SK-N-SH (cell line): ENCODE measurements around the gene TSPO2. TPM values are rescaled to one million over a fixed set of nuclear protein-coding genes. Genes with fewer than 3 reads are reported as not detected.

Experiments
- CTCF ChIA-PET: fragments of 300-600, 350-600 bp; formaldehyde crosslinking; extraction: SDS; loops from one replicate; lab custom pipeline; 2021; lab: Yijun Ruan, JAX
- POLR2A ChIA-PET: fragments of 350-600 bp; sonication (Branson Sonifier 250); formaldehyde crosslinking; extraction: SDS; loops from one replicate; lab custom pipeline; 2020; ENCODE audit warnings: antibody characterized with exemption, inconsistent platforms; lab: Yijun Ruan, JAX
- DNase-seq: peaks from one replicate; pipeline ENCODE4 v3.0.0; 2012
- H2AFZ ChIP-seq: fragments of 200-600 bp; sonication (generic); 2 replicates; pipeline ENCODE4 v1.8.1; 2016; ENCODE audit warnings: antibody characterized with exemption, mild to moderate bottlenecking, low read depth
- H3F3A ChIP-seq: fragments of 200-600 bp; sonication (generic); replicated peaks from 2 replicates; pipeline ENCODE3; 2016; ENCODE audit warnings: antibody characterized with exemption, mild to moderate bottlenecking; ENCODE audit not compliant: insufficient read depth
- H3K27ac ChIP-seq, 2 experiments: fragments of 200-500 bp in 1 of 2; fragments of 200-600 bp in 1 of 2; sonication (Bioruptor generic) in 1 of 2; sonication (generic), shearing (Covaris generic) in 1 of 2; 2 replicates each; pipeline versions ENCODE4 v1.5.1 to v1.6.1; 2014 to 2016; ENCODE audit warnings: low read depth in 2 of 2, inconsistent platforms in 1 of 2, low read length in 1 of 2, mild to moderate bottlenecking in 1 of 2, mixed read lengths in 1 of 2
- H3K27me3 ChIP-seq: fragments of 200-600 bp; sonication (generic), shearing (Covaris generic); 2 replicates; pipeline ENCODE4 v1.6.1; 2016; ENCODE audit warnings: mixed run types; ENCODE audit not compliant: insufficient read depth
- H3K36me3 ChIP-seq, 2 experiments: fragments of 200-500 bp in 1 of 2; fragments of 200-600 bp in 1 of 2; sonication (Bioruptor generic) in 1 of 2; sonication (generic) in 1 of 2; replicated peaks in 1 of 2; 2 replicates each; pipeline versions ENCODE3 to v1.5.1; 2014 to 2016; ENCODE audit warnings: low read length in 1 of 2, mild to moderate bottlenecking in 1 of 2; ENCODE audit not compliant: insufficient read depth in 2 of 2, control insufficient read depth in 1 of 2
- H3K4me1 ChIP-seq, 2 experiments: fragments of 200-500 bp in 1 of 2; fragments of 200-600 bp in 1 of 2; sonication (Bioruptor generic) in 1 of 2; sonication (generic), shearing (Covaris generic) in 1 of 2; 2 replicates each; pipeline versions ENCODE4 v1.5.1 to v1.6.1; 2014 to 2016; ENCODE audit warnings: low read depth in 1 of 2, low read length in 1 of 2, mixed run types in 1 of 2; ENCODE audit not compliant: insufficient read depth in 2 of 2, control insufficient read depth in 1 of 2
- H3K4me2 ChIP-seq: fragments of 200-600 bp; sonication (generic), shearing (Covaris generic); 2 replicates; pipeline ENCODE4 v1.6.1; 2017; ENCODE audit warnings: mixed run types
- H3K4me3 ChIP-seq, 2 experiments: fragments of 200-500 bp in 1 of 2; fragments of 200-600 bp in 1 of 2; sonication (Bioruptor generic) in 1 of 2; sonication (generic), shearing (Covaris generic) in 1 of 2; 2 replicates each; pipeline versions ENCODE4 v1.5.1 to v1.8.1; 2014 to 2016; ENCODE audit warnings: low read depth in 2 of 2, inconsistent platforms in 1 of 2, low read length in 1 of 2, mild to moderate bottlenecking in 1 of 2, mixed read lengths in 1 of 2, moderate library complexity in 1 of 2
- H3K79me2 ChIP-seq: fragments of 200-600 bp; sonication (generic); 2 replicates; pipeline ENCODE4 v1.8.1; 2017; ENCODE audit warnings: mild to moderate bottlenecking; ENCODE audit not compliant: insufficient read depth
- H3K9ac ChIP-seq: fragments of 200-600 bp; sonication (generic); 2 replicates; pipeline ENCODE4 v1.6.1; 2017; ENCODE audit warnings: mixed run types
- H3K9me2 ChIP-seq: fragments of 200-600 bp; sonication (generic); 2 replicates; pipeline ENCODE4 v1.6.1; 2017; ENCODE audit warnings: mixed run types
- H3K9me3 ChIP-seq: fragments of 200-600 bp; sonication (generic); 2 replicates; pipeline ENCODE4 v1.6.1; 2017; ENCODE audit warnings: mixed run types, mild to moderate bottlenecking, moderate library complexity
- H4K20me1 ChIP-seq: fragments of 200-600 bp; sonication (generic); 2 replicates; pipeline ENCODE4 v1.6.1; 2017; ENCODE audit warnings: mild to moderate bottlenecking, mixed run types; ENCODE audit not compliant: insufficient read depth
- EP300 ChIP-seq, 2 experiments: IDR thresholded peaks; 2 replicates each; pipeline versions ENCODE4 v1.4.0 to v1.6.1; 2012; ENCODE audit warnings: borderline replicate concordance in 1 of 2, low read depth in 1 of 2, low read length in 1 of 2
- EZH2phosphoT487 ChIP-seq: fragments of 200-600 bp; sonication (generic); IDR thresholded peaks from 2 replicates; pipeline ENCODE4 v1.6.1; 2017; ENCODE audit warnings: low read depth, mixed run types, mild to moderate bottlenecking, antibody characterized with exemption, moderate library complexity, borderline replicate concordance
- FOSL2 ChIP-seq: IDR thresholded peaks from 2 replicates; pipeline ENCODE4 v1.4.0; 2012; ENCODE audit warnings: low read depth, mild to moderate bottlenecking, moderate library complexity, borderline replicate concordance
- FOXJ3 ChIP-seq: sonication (generic); formaldehyde crosslinking; IDR thresholded peaks from 2 replicates; pipeline ENCODE4 v1.5.1; 2020; ENCODE audit warnings: mild to moderate bottlenecking, missing genetic modification reagents
- FOXM1 ChIP-seq: IDR thresholded peaks from 2 replicates; pipeline ENCODE4 v1.4.0; 2012; ENCODE audit warnings: low read depth, mild to moderate bottlenecking
- GABPA ChIP-seq: IDR thresholded peaks from 2 replicates; pipeline ENCODE4 v1.4.0; 2012; ENCODE audit warnings: low read depth, mild to moderate bottlenecking
- GATA2 ChIP-seq: sonication (generic); formaldehyde crosslinking; IDR thresholded peaks from 2 replicates; pipeline ENCODE4 v1.5.0; 2020; ENCODE audit warnings: mild to moderate bottlenecking, missing genetic modification reagents
- JUND ChIP-seq: IDR thresholded peaks from 2 replicates; pipeline ENCODE4 v1.4.0; 2012
- MEF2A ChIP-seq: IDR thresholded peaks from 2 replicates; pipeline ENCODE4 v1.4.0; 2012; ENCODE audit warnings: low read depth, borderline replicate concordance
- NFIC ChIP-seq: IDR thresholded peaks from 2 replicates; pipeline ENCODE4 v1.4.0; 2012; ENCODE audit warnings: borderline replicate concordance
- NRF1 ChIP-seq: IDR thresholded peaks from 2 replicates; pipeline ENCODE4 v1.6.1; 2012; ENCODE audit warnings: low read depth, mild to moderate bottlenecking, low read length
- POLR2AphosphoS5 ChIP-seq: IDR thresholded peaks from 2 replicates; pipeline ENCODE4 v1.6.1; 2012; ENCODE audit warnings: low read depth, low read length
- RAD21 ChIP-seq: IDR thresholded peaks from 2 replicates; pipeline ENCODE4 v1.6.1; 2012; ENCODE audit warnings: mild to moderate bottlenecking, low read length
- RFX5 ChIP-seq: IDR thresholded peaks from 2 replicates; pipeline ENCODE4 v1.6.1; 2012; ENCODE audit warnings: mild to moderate bottlenecking, improper control_type of control experiment, low read length
- RXRA ChIP-seq: IDR thresholded peaks from 2 replicates; pipeline ENCODE4 v1.4.0; 2012; ENCODE audit warnings: low read depth, mild to moderate bottlenecking, borderline replicate concordance
- TCF12 ChIP-seq: IDR thresholded peaks from 2 replicates; pipeline ENCODE4 v1.4.0; 2012
- YY1 ChIP-seq: IDR thresholded peaks from 2 replicates; pipeline ENCODE4 v1.4.0; 2012; ENCODE audit warnings: low read depth, mild to moderate bottlenecking
- WGBS: methylation state at CpG from one replicate; pipeline ENCODE4 v1.1.6; 2017; ENCODE audit warnings: low lambda C conversion rate; 5-methylcytosine and 5-hydroxymethylcytosine counted together
- polyA plus RNA-seq, 3 experiments: library from polyadenylated mRNA; depleted of rRNA; stranded (reverse); fragments of >200 nt; gene quantifications; 2 replicates each; pipeline ENCODE4 v1.2.3, GENCODE V29; 2012
- TF ChIP-seq, protein P1 (sequence below): IDR thresholded peaks from 2 replicates; pipeline ENCODE4 v1.4.0; 2012; ENCODE audit warnings: low read depth
- TF ChIP-seq, protein P2 (sequence below): fragments of 150-350 bp; IDR thresholded peaks from 2 replicates; pipeline ENCODE4 v1.6.1; 2017; ENCODE audit warnings: antibody characterized with exemption, low read length, low read depth, borderline replicate concordance
- TF ChIP-seq, protein P3 (sequence below): IDR thresholded peaks from 2 replicates; pipeline ENCODE4 v1.4.0; 2012; ENCODE audit warnings: low read depth, borderline replicate concordance
- TF ChIP-seq, protein P4 (sequence below): IDR thresholded peaks from 2 replicates; pipeline ENCODE4; 2012

Gene TSPO2
- polyA plus RNA-seq, 1 of the 3 experiments (the other 2 are of a cell fraction): not detected

DNA sequence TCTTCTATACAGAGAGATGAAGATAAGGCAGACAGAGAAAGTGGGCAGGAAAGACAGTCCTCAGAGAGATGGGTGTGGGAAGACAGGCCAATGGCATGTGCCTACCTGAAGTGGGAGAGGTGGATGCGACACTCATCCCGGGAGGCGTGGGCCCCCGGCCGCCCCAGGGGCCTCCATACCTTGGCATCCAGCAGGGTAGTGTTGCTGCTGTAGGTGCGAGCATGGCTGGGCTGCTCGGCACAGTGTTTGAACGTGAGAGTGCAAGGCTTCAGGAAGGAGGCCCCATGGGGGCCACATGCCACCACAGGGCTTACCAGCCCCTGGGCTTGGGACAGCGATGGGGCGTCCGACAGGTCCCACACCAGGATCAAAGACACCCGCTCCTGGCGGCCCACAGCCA lies 8.5 kb upstream of the TSPO2 start:
- no peaks in the 10 kb centered on the region for H3K9me3 ChIP-seq
- ChIA-PET CTCF (interaction anchor here (1.2 kb wide), 1 partner anchor 272 kb away, joined by 3 read pairs; no protein-coding TSS in a partner anchor), POLR2A (no interaction called here)
- no peaks in the 10 kb centered on the region for H3K79me2 ChIP-seq
- H3K4me2 ChIP-seq: no peak overlapping the region
- H3K4me3 ChIP-seq: no peak overlapping the region
- H3K36me3 ChIP-seq: no peaks in the 10 kb centered on the region
- no peak overlapping the region for H3K27ac ChIP-seq
- 88% methylated on average over 8 of the region's 13 CpGs for WGBS
- no peak overlapping the region for H3K9ac ChIP-seq
- no peak for DNase-seq
- TF ChIP-seq FOXM1: no peak
- no peaks in the 10 kb centered on the region for H3K9me2 ChIP-seq
- no peaks in the 10 kb centered on the region for H4K20me1 ChIP-seq
- H3K27me3 ChIP-seq: no peaks in the 10 kb centered on the region
- no peaks in the 10 kb centered on the region for H3F3A ChIP-seq
- no peaks in the 10 kb centered on the region for H3K4me1 ChIP-seq
- H2AFZ ChIP-seq: no peak overlapping the region

DNA sequence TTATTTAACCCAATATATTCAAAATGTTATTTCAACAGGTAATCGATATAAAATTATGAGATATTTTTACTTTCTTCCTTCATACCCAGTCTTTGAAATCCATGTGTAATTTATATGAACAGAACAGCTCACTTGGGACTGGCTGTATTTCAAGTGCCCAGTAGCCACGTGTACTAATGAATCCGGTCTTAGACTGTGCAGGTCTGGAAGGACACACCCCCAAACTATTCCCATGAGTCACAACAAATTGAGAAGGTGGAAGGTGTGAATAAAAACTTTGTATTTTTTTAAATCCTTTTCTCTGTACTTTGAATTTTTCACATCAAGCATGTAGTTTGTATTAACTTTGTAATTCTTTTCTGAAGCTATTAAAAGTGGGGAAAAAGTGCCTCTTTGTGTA lies 6.1 kb upstream of the TSPO2 start:
- H3K79me2 ChIP-seq: no peaks in the 10 kb centered on the region
- TF ChIP-seq GATA2 (no peak), RXRA (no peak), GABPA (no peak), FOXJ3 (no peak), MEF2A (no peak), YY1 (no peak), TCF12 (no peak), FOSL2 (no peak), NRF1 (no peak), EP300 (IDR thresholded peaks at IDR 0.05; ENCODE audit: borderline replicate concordance in 1 of 2, low read depth in 1 of 2, low read length in 1 of 2) (no peak), EZH2phosphoT487 (no peak), RAD21 (no peak), POLR2AphosphoS5 (no peak), RFX5 (no peak), NFIC (no peak), JUND (no peak)
- TF ChIP-seq, protein P1, sequence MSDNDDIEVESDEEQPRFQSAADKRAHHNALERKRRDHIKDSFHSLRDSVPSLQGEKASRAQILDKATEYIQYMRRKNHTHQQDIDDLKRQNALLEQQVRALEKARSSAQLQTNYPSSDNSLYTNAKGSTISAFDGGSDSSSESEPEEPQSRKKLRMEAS: no peak
- TF ChIP-seq, protein P2, sequence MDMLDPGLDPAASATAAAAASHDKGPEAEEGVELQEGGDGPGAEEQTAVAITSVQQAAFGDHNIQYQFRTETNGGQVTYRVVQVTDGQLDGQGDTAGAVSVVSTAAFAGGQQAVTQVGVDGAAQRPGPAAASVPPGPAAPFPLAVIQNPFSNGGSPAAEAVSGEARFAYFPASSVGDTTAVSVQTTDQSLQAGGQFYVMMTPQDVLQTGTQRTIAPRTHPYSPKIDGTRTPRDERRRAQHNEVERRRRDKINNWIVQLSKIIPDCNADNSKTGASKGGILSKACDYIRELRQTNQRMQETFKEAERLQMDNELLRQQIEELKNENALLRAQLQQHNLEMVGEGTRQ: no peak
- TF ChIP-seq, protein P3, sequence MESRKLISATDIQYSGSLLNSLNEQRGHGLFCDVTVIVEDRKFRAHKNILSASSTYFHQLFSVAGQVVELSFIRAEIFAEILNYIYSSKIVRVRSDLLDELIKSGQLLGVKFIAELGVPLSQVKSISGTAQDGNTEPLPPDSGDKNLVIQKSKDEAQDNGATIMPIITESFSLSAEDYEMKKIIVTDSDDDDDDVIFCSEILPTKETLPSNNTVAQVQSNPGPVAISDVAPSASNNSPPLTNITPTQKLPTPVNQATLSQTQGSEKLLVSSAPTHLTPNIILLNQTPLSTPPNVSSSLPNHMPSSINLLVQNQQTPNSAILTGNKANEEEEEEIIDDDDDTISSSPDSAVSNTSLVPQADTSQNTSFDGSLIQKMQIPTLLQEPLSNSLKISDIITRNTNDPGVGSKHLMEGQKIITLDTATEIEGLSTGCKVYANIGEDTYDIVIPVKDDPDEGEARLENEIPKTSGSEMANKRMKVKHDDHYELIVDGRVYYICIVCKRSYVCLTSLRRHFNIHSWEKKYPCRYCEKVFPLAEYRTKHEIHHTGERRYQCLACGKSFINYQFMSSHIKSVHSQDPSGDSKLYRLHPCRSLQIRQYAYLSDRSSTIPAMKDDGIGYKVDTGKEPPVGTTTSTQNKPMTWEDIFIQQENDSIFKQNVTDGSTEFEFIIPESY: no peak
- TF ChIP-seq, protein P4, sequence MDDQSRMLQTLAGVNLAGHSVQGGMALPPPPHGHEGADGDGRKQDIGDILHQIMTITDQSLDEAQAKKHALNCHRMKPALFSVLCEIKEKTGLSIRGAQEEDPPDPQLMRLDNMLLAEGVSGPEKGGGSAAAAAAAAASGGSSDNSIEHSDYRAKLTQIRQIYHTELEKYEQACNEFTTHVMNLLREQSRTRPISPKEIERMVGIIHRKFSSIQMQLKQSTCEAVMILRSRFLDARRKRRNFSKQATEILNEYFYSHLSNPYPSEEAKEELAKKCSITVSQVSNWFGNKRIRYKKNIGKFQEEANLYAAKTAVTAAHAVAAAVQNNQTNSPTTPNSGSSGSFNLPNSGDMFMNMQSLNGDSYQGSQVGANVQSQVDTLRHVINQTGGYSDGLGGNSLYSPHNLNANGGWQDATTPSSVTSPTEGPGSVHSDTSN: no peak
- DNase-seq: no peak
- H3K36me3 ChIP-seq: no peaks in the 10 kb centered on the region
- no peaks in the 10 kb centered on the region for H3K9me3 ChIP-seq
- no peaks in the 10 kb centered on the region; a peak in 1 of 4 replicates for H3K4me1 ChIP-seq
- no peaks in the 10 kb centered on the region for H3K27me3 ChIP-seq
- ChIA-PET POLR2A (no interaction called here), CTCF (interaction anchor here (0.9 to 3.0 kb wide), 7 partner anchors 8 to 32 kb away, joined by 3 to 26 read pairs (median 4); no protein-coding TSS in a partner anchor)
- no peak overlapping the region for H3K27ac ChIP-seq
- no peaks in the 10 kb centered on the region for H3K9me2 ChIP-seq
- H3K4me2 ChIP-seq: no peak overlapping the region
- H2AFZ ChIP-seq: no peak overlapping the region
- no peaks in the 10 kb centered on the region for H3F3A ChIP-seq
- no peak overlapping the region for H3K4me3 ChIP-seq
- no peaks in the 10 kb centered on the region for H4K20me1 ChIP-seq
- 47% methylated on average over 3 of the region's 3 CpGs for WGBS
- no peak overlapping the region for H3K9ac ChIP-seq
